Measurements from ENCODE around the gene MATK.

Gene MATK

GRCh38 chr19:3751236-3751635, 34.9 kb downstream of the MATK start:
- TF ChIP-seq, protein P1, sequence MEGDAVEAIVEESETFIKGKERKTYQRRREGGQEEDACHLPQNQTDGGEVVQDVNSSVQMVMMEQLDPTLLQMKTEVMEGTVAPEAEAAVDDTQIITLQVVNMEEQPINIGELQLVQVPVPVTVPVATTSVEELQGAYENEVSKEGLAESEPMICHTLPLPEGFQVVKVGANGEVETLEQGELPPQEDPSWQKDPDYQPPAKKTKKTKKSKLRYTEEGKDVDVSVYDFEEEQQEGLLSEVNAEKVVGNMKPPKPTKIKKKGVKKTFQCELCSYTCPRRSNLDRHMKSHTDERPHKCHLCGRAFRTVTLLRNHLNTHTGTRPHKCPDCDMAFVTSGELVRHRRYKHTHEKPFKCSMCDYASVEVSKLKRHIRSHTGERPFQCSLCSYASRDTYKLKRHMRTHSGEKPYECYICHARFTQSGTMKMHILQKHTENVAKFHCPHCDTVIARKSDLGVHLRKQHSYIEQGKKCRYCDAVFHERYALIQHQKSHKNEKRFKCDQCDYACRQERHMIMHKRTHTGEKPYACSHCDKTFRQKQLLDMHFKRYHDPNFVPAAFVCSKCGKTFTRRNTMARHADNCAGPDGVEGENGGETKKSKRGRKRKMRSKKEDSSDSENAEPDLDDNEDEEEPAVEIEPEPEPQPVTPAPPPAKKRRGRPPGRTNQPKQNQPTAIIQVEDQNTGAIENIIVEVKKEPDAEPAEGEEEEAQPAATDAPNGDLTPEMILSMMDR (IDR thresholded peaks at IDR 0.05; ENCODE audit: low read depth, low read length): no peak
- no peak overlapping the region for H3K4me3 ChIP-seq (ENCODE audit: low read depth, low read length)

GRCh38 chr19:3750211-3750610, 36.0 kb downstream of the MATK start:
- TF ChIP-seq, protein P1 (IDR thresholded peaks at IDR 0.05; ENCODE audit: low read depth, low read length): no peak
- no peak overlapping the region for H3K4me3 ChIP-seq (ENCODE audit: low read depth, low read length)

GRCh38 chr19:3748965-3749364, 37.2 kb downstream of the MATK start:
- TF ChIP-seq, protein P1 (IDR thresholded peaks at IDR 0.05; ENCODE audit: low read depth, low read length): no peak
- no peak overlapping the region for H3K4me3 ChIP-seq (ENCODE audit: low read depth, low read length)

GRCh38 chr19:3746371-3747056, 39.7 kb downstream of the MATK start:
- TF ChIP-seq, protein P1 (IDR thresholded peaks at IDR 0.05; ENCODE audit: low read depth, low read length): no peak
- no peak overlapping the region for H3K4me3 ChIP-seq (ENCODE audit: low read depth, low read length)

DNA sequence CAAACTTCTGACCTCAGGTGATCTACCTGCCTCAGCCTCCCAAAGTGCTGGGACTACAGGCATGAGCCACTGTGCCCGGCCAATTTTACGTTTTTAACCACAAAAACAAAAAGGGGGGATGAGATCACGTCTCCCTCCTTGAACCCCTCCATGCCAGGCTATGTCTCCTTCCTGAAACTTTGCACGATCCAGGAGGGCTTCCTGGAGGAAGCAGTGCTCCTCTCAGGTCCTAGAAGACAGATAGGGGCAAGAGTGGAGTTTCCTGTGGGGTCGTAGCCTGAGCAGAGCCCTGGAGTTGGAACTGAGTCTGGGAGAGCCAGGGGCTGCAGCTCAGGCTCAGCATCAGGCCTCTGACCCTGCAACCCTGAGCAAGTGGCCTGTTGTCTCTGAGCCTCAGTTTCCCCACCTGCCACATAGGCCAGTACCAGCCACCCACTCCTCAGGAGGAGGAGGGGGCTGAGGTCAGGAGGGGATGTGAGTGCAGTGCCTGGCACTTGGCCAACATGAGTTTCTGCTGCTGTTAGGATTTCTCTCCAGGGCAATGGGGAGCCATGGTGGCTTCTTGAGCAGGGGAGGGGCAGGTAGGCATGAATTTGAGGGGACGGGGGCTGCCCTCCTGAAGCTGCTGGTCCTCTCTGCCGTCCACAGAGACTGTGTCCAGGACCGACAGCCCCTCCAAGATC, 40.7 kb downstream of the MATK start:
- TF ChIP-seq, protein P1 (IDR thresholded peaks at IDR 0.05; ENCODE audit: low read depth, low read length): no peak
- no peak overlapping the region for H3K4me3 ChIP-seq (ENCODE audit: low read depth, low read length)

DNA sequence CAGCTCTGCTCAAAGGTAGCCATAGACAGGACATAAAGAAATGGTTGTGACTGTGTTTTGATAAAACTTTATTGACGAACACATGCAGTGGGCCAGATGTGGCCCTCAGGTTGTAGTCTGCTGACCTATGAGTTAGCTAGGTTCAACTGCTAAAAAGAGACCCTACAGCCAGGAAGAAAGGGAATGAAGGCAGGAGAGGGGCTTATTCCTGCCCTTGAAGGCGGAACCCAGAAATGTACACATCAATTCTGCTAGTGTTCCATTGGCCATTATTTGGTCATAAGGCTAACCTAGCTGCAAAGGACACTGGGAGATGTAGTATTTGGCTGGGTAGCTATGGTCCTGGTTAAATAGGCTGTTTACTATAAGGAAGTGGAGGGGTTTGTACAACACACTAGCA, 42.7 kb downstream of the MATK start:
- H3K4me3 ChIP-seq (ENCODE audit: low read depth, low read length): no peak overlapping the region
- TF ChIP-seq, protein P1 (IDR thresholded peaks at IDR 0.05; ENCODE audit: low read depth, low read length): no peak

- TF ChIP-seq, protein P1 (IDR thresholded peaks at IDR 0.05; ENCODE audit: low read depth, low read length): no peak
- H3K4me3 ChIP-seq (ENCODE audit: low read depth, low read length): no peak overlapping the region
Observed at GRCh38 chr19:3740431-3740830, 45.8 kb downstream of the MATK start.
